A549 (cell line): ENCODE results near the gene ACOD1. TPM values are rescaled to one million over a fixed set of nuclear protein-coding genes. Genes with fewer than 3 reads are reported as not detected.

ENCODE experiments used
- ATAC-seq, 2 experiments: fragments of 200-7000 bp in 1 of 2; fragments of >200 bp in 1 of 2; cut with Nextera tagmentation in 1 of 2; cut with Tn5 transposase in 1 of 2; 3 replicates each; pipeline versions ENCODE4 v1.8.0 to v1.9.1; 2018 to 2020; ENCODE audit warnings: mild to moderate bottlenecking in 1 of 2, moderate library complexity in 1 of 2
- CTCF ChIA-PET: fragments of 300-600 bp; sonication (Branson Sonifier 250); formaldehyde crosslinking; extraction: SDS; loops from one replicate; lab custom pipeline; 2021; ENCODE audit warnings: antibody characterized with exemption, inconsistent platforms; lab: Yijun Ruan, JAX
- POLR2A ChIA-PET: fragments of 350-600 bp; formaldehyde crosslinking; extraction: SDS; loops from one replicate; lab custom pipeline; 2021; ENCODE audit warnings: antibody characterized with exemption, inconsistent platforms; lab: Yijun Ruan, JAX
- DNase-seq, 2 experiments: peaks; one replicate each; pipeline versions ENCODE4 v3.0.0 to v3.0.0-alpha.2; 2011 to 2016; ENCODE audit warnings: low read depth in 1 of 2, low spot score in 1 of 2
- FAIRE-seq: peaks from 2 replicates; lab custom pipeline; 2011; peaks lifted over from hg19 to GRCh38; lab: Jason Lieb, UNC
- H3K27ac ChIP-seq, 2 experiments: fragments of >200 bp; sonication (Bioruptor Twin); formaldehyde crosslinking; 3 replicates each; pipeline ENCODE4 v1.5.1; 2016 to 2017
- H3K4me1 ChIP-seq: fragments of >200 bp; sonication (Bioruptor Twin); formaldehyde crosslinking; 3 replicates; pipeline ENCODE4 v1.6.1; 2016
- H3K4me2 ChIP-seq: fragments of >200 bp; sonication (Bioruptor Twin); formaldehyde crosslinking; 3 replicates; pipeline ENCODE4 v1.6.1; 2016
- H3K4me3 ChIP-seq: fragments of >200 bp; sonication (Bioruptor Twin); formaldehyde crosslinking; 3 replicates; pipeline ENCODE4 v1.5.1; 2016
- H3K9me3 ChIP-seq: fragments of >200 bp; sonication (Bioruptor Twin); formaldehyde crosslinking; 3 replicates; pipeline ENCODE4 v1.6.1; 2016
- ATOH8 ChIP-seq: fragments of 250-450 bp; sonication (Bioruptor Pico); IDR thresholded peaks from 2 replicates; pipeline ENCODE4 v1.5.0; 2020; ENCODE audit warnings: low read depth, mild to moderate bottlenecking, moderate library complexity
- BHLHE40 ChIP-seq: IDR thresholded peaks from 2 replicates; pipeline ENCODE4 v1.6.1; 2012; ENCODE audit warnings: low read depth, low read length, inconsistent platforms
- CBX2 ChIP-seq: fragments of 200-600 bp; sonication (generic); IDR thresholded peaks from 2 replicates; pipeline ENCODE4 v1.6.1; 2016; ENCODE audit warnings: low read depth, mild to moderate bottlenecking, borderline replicate concordance
- EHF ChIP-seq: fragments of 250-450 bp; sonication (Bioruptor Pico); IDR thresholded peaks from 2 replicates; pipeline ENCODE4 v1.5.0; 2020; ENCODE audit warnings: mild to moderate bottlenecking
- ELK1 ChIP-seq: fragments of 150-350 bp; IDR thresholded peaks from 2 replicates; pipeline ENCODE4 v1.6.1; 2014; ENCODE audit warnings: low read depth, mild to moderate bottlenecking, low read length
- FOSL2 ChIP-seq, 2 experiments: fragments of 450-650 bp in 1 of 2; fragments of >200 bp in 1 of 2; sonication (Bioruptor Twin) in 1 of 2; formaldehyde crosslinking; IDR thresholded peaks; 2 replicates each; pipeline versions ENCODE4 v1.5.0 to v1.6.1; 2016 to 2020; ENCODE audit warnings: mild to moderate bottlenecking in 1 of 2, moderate library complexity in 1 of 2
- FOXS1 ChIP-seq: fragments of 250-450 bp; sonication (Bioruptor Pico); IDR thresholded peaks from 2 replicates; pipeline ENCODE4 v1.5.0; 2020; ENCODE audit warnings: mild to moderate bottlenecking, moderate library complexity
- GATA3 ChIP-seq: IDR thresholded peaks from 2 replicates; pipeline ENCODE4 v1.6.1; 2012; ENCODE audit warnings: borderline replicate concordance
- HES2 ChIP-seq: fragments of >200 bp; sonication (Bioruptor Twin); formaldehyde crosslinking; IDR thresholded peaks from 2 replicates; pipeline ENCODE4 v1.6.1; 2016
- HEYL ChIP-seq: fragments of 250-450 bp; sonication (Bioruptor Pico); IDR thresholded peaks from 2 replicates; pipeline ENCODE4 v1.8.0; 2021; ENCODE audit warnings: mild to moderate bottlenecking, moderate library complexity
- MAFK ChIP-seq: fragments of 450-650 bp; IDR thresholded peaks from 2 replicates; pipeline ENCODE4 v1.6.1; 2014; ENCODE audit not compliant: partially characterized antibody
- MAZ ChIP-seq: fragments of 150-350 bp; IDR thresholded peaks from 2 replicates; pipeline ENCODE4 v1.6.1; 2014; ENCODE audit warnings: antibody characterized with exemption, low read depth, low read length, borderline replicate concordance
- MYC ChIP-seq: IDR thresholded peaks from 2 replicates; pipeline ENCODE4 v1.6.1; 2012; ENCODE audit warnings: mild to moderate bottlenecking, inconsistent platforms, low read length, improper control_type of control experiment, borderline replicate concordance
- NFE2L2 ChIP-seq: fragments of 150-350 bp; conservative IDR thresholded peaks from 2 replicates; pipeline ENCODE4 v1.6.1; 2014; ENCODE audit warnings: low read length
- NR3C1 ChIP-seq: fragments of >200 bp; sonication (Bioruptor Twin); formaldehyde crosslinking; IDR thresholded peaks from 3 replicates; pipeline ENCODE4 v1.6.1; 2017
- RAD21 ChIP-seq, 2 experiments: fragments of >200 bp in 1 of 2; sonication (Bioruptor Twin) in 1 of 2; formaldehyde crosslinking in 1 of 2; IDR thresholded peaks in 1 of 2; conservative IDR thresholded peaks in 1 of 2; 2 replicates in 1 of 2; 3 replicates in 1 of 2; pipeline ENCODE4 v1.6.1; 2012 to 2018; ENCODE audit warnings: inconsistent platforms in 1 of 2
- RARB ChIP-seq: fragments of 250-450 bp; sonication (Bioruptor Pico); IDR thresholded peaks from 2 replicates; pipeline ENCODE4 v1.8.0; 2021; ENCODE audit warnings: mild to moderate bottlenecking, moderate library complexity
- RCOR1 ChIP-seq: fragments of 150-350 bp; IDR thresholded peaks from 2 replicates; pipeline ENCODE4 v1.6.1; 2014; ENCODE audit warnings: antibody characterized with exemption, low read length, low read depth
- RFX5 ChIP-seq: fragments of 450-650 bp; IDR thresholded peaks from 2 replicates; pipeline ENCODE4 v1.7.1; 2014; ENCODE audit warnings: antibody characterized with exemption, mild to moderate bottlenecking, moderate library complexity
- RNF2 ChIP-seq: fragments of 200-600 bp; sonication (generic); IDR thresholded peaks from 2 replicates; pipeline ENCODE4 v1.6.1; 2016; ENCODE audit warnings: low read depth, mild to moderate bottlenecking, antibody characterized with exemption, moderate library complexity, borderline replicate concordance
- SMC3 ChIP-seq: fragments of >200 bp; sonication (Bioruptor Twin); formaldehyde crosslinking; IDR thresholded peaks from 3 replicates; pipeline ENCODE4 v1.6.1; 2018; ENCODE audit warnings: inconsistent platforms
- SREBF2 ChIP-seq: fragments of 450-650 bp; IDR thresholded peaks from 2 replicates; pipeline ENCODE4 v1.6.1; 2014; ENCODE audit warnings: mild to moderate bottlenecking, moderate library complexity
- ZC3H11A ChIP-seq: fragments of 450-650 bp; IDR thresholded peaks from 2 replicates; pipeline ENCODE4 v1.6.1; 2014; ENCODE audit warnings: antibody characterized with exemption, mild to moderate bottlenecking
- ZNF302 ChIP-seq: fragments of 250-450 bp; sonication (Bioruptor Pico); IDR thresholded peaks from 2 replicates; pipeline ENCODE4 v1.9.0; 2021; ENCODE audit warnings: inconsistent platforms, mild to moderate bottlenecking, moderate library complexity
- ZSCAN20 ChIP-seq: fragments of 250-450 bp; sonication (Bioruptor Pico); IDR thresholded peaks from 2 replicates; pipeline ENCODE4 v1.8.0; 2022; ENCODE audit warnings: mild to moderate bottlenecking, moderate library complexity
- WGBS: methylation state at CpG from one replicate; pipeline ENCODE4 v1.1.6; 2017; ENCODE audit errors: missing lambda C conversion rate; 5-methylcytosine and 5-hydroxymethylcytosine counted together
- polyA plus RNA-seq, 4 experiments: library from polyadenylated mRNA; depleted of rRNA in 3 of 4; stranded (reverse); fragments of >200 nt; fragmentation: RNase III in 1 of 4; extraction: RNeasy Plus Mini Kit Qiagen cat#74134 plus additional on column Dnase treatment in 1 of 4; gene quantifications; 2 replicates in 3 of 4; 3 replicates in 1 of 4; pipeline ENCODE4 v1.2.3, GENCODE V29; 2011 to 2017
- TF ChIP-seq, protein P1 (sequence below): fragments of 200-600 bp; sonication (generic); IDR thresholded peaks from 2 replicates; pipeline ENCODE4 v1.6.1; 2016; ENCODE audit warnings: antibody characterized with exemption, mild to moderate bottlenecking, moderate library complexity
- TF ChIP-seq, protein P2 (sequence below): fragments of 250-450 bp; sonication (Bioruptor Pico); IDR thresholded peaks from 2 replicates; pipeline ENCODE4 v1.5.0; 2021; ENCODE audit warnings: mild to moderate bottlenecking, moderate library complexity, borderline replicate concordance

The ACOD1 gene
- polyA plus RNA-seq, 2 of the 4 experiments (the other 2 are of a cell fraction) = not detected

- Histone ChIP-seq H3K4me1 (no peaks in the 10 kb centered on the region), H3K9me3 (no peaks in the 10 kb centered on the region), H3K4me3 (no peak overlapping the region), H3K27ac (no peak overlapping the region), H3K4me2 (no peak overlapping the region)
- no peak for TF ChIP-seq ZC3H11A
- no peak for TF ChIP-seq MAFK
- TF ChIP-seq HES2 = no peak
- TF ChIP-seq ATOH8 = no peak
- TF ChIP-seq RARB (CRISPR knock-in tag) = no peak
- TF ChIP-seq ZNF302 (CRISPR knock-in tag) = no peak
- TF ChIP-seq RAD21 (conservative IDR thresholded peaks at IDR 0.05 in 1 of 2, IDR thresholded peaks at IDR 0.05 in 1 of 2) = no peak
- no peak for TF ChIP-seq MYC
- no peak for TF ChIP-seq ELK1
- TF ChIP-seq SMC3 = no peak
- no peak for TF ChIP-seq FOSL2 (IDR thresholded peaks at IDR 0.05)
- no peak for TF ChIP-seq FOSL2 (CRISPR knock-in tag; IDR thresholded peaks at IDR 0.05)
- no peak for TF ChIP-seq CBX2
- TF ChIP-seq RCOR1 = no peak
- TF ChIP-seq, protein P1, sequence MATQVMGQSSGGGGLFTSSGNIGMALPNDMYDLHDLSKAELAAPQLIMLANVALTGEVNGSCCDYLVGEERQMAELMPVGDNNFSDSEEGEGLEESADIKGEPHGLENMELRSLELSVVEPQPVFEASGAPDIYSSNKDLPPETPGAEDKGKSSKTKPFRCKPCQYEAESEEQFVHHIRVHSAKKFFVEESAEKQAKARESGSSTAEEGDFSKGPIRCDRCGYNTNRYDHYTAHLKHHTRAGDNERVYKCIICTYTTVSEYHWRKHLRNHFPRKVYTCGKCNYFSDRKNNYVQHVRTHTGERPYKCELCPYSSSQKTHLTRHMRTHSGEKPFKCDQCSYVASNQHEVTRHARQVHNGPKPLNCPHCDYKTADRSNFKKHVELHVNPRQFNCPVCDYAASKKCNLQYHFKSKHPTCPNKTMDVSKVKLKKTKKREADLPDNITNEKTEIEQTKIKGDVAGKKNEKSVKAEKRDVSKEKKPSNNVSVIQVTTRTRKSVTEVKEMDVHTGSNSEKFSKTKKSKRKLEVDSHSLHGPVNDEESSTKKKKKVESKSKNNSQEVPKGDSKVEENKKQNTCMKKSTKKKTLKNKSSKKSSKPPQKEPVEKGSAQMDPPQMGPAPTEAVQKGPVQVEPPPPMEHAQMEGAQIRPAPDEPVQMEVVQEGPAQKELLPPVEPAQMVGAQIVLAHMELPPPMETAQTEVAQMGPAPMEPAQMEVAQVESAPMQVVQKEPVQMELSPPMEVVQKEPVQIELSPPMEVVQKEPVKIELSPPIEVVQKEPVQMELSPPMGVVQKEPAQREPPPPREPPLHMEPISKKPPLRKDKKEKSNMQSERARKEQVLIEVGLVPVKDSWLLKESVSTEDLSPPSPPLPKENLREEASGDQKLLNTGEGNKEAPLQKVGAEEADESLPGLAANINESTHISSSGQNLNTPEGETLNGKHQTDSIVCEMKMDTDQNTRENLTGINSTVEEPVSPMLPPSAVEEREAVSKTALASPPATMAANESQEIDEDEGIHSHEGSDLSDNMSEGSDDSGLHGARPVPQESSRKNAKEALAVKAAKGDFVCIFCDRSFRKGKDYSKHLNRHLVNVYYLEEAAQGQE = no peak
- TF ChIP-seq MAZ = no peak
- TF ChIP-seq NR3C1 = no peak
- no peak for TF ChIP-seq ZSCAN20 (CRISPR knock-in tag)
- no peak for TF ChIP-seq FOXS1 (CRISPR knock-in tag)
- TF ChIP-seq BHLHE40 = no peak
- TF ChIP-seq HEYL (CRISPR knock-in tag) = no peak
- no peak for DNase-seq
- WGBS = 29% methylated on average over 6 of the region's 6 CpGs
- no peak for FAIRE-seq
- ATAC-seq = no peak
- ChIA-PET CTCF (no interaction called here), POLR2A (no interaction called here)
Observed at GRCh38 chr13:76975863-76976262, 27.6 kb downstream of the ACOD1 start.

DNA sequence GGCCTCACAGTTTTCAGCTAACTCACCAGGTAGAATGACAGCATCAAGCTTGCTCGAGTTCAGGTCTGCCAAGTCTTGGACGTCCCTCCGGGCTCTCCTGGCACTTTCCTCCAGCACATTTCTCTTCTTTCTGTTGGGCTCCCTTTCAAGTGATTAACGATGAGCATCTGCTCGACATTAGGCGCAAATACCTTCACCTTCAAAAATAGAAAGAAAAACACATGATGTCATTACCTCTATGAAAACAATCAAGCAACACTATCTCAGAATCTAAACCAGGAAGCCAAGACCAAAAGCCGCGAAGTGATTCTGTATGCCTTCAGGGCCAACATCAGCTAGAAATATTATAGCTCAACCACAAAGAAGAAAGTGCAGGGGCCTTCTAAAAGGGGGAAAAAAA, 28.2 kb downstream of the ACOD1 start:
- DNase-seq (no peak), FAIRE-seq (no peak), ATAC-seq (no peak)
- Histone ChIP-seq H3K9me3 (no peaks in the 10 kb centered on the region), H3K4me3 (no peak overlapping the region), H3K4me1 (no peaks in the 10 kb centered on the region), H3K27ac (no peak overlapping the region), H3K4me2 (no peak overlapping the region)
- ChIA-PET CTCF (interaction anchor here (1.0 kb wide), 1 partner anchor 26 kb away, joined by 4 read pairs; no protein-coding TSS in a partner anchor), POLR2A (no interaction called here)
- 59% methylated on average over 8 of the region's 8 CpGs for WGBS
- no peak for TF ChIP-seq NFE2L2
- TF ChIP-seq ATOH8 = no peak
- TF ChIP-seq, protein P2, sequence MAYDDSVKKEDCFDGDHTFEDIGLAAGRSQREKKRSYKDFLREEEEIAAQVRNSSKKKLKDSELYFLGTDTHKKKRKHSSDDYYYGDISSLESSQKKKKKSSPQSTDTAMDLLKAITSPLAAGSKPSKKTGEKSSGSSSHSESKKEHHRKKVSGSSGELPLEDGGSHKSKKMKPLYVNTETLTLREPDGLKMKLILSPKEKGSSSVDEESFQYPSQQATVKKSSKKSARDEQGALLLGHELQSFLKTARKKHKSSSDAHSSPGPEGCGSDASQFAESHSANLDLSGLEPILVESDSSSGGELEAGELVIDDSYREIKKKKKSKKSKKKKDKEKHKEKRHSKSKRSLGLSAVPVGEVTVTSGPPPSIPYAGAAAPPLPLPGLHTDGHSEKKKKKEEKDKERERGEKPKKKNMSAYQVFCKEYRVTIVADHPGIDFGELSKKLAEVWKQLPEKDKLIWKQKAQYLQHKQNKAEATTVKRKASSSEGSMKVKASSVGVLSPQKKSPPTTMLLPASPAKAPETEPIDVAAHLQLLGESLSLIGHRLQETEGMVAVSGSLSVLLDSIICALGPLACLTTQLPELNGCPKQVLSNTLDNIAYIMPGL (CRISPR knock-in tag) = no peak
- no peak for TF ChIP-seq RCOR1
- TF ChIP-seq GATA3 = no peak
- TF ChIP-seq SMC3 = no peak
- no peak for TF ChIP-seq ZC3H11A
- TF ChIP-seq RARB (CRISPR knock-in tag) = no peak
- no peak for TF ChIP-seq RFX5
- no peak for TF ChIP-seq EHF
- no peak for TF ChIP-seq SREBF2
- TF ChIP-seq RNF2 = no peak
